ENCODE results near the gene C2orf69. TPM values are rescaled to one million over a fixed set of nuclear protein-coding genes. Genes with fewer than 3 reads are reported as not detected.

The C2orf69 gene
- total RNA-seq, 3 donors from 2014 or later, result 10.3 to 13.8 (median 13.5) TPM

DNA sequence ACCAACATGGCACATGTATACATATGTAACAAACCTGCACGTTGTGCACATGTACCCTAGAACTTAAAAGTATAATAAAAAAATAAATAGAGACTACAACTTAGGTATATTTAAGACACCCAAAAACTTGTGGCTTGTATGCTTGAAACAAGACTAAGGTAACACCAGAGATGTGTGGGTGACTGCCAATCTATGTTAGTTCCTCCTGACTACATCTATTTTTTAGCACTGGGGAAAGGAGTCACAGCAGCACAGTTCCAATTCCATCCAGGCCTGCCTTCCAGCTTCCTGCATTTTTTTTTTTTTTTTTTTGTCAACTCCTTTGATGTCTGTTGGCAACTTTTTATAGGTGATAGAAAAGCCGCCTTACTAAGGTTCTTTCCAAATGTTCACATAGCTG, 18.2 kb downstream of the C2orf69 start:
- no peaks in the 10 kb centered on the region for H3K4me1 ChIP-seq (ENCODE audit: low read depth)
- no peaks in the 10 kb centered on the region for H3K9me3 ChIP-seq
- intact Hi-C loops (cut with DNase I, micrococcal nuclease), result no loop called here
- no peaks in the 10 kb centered on the region for H3K36me3 ChIP-seq (ENCODE audit: low read depth)
- ATAC-seq (no peak), DNase-seq (no peak)
- H3K4me3 ChIP-seq, result no peak overlapping the region
- TF ChIP-seq, protein P1, sequence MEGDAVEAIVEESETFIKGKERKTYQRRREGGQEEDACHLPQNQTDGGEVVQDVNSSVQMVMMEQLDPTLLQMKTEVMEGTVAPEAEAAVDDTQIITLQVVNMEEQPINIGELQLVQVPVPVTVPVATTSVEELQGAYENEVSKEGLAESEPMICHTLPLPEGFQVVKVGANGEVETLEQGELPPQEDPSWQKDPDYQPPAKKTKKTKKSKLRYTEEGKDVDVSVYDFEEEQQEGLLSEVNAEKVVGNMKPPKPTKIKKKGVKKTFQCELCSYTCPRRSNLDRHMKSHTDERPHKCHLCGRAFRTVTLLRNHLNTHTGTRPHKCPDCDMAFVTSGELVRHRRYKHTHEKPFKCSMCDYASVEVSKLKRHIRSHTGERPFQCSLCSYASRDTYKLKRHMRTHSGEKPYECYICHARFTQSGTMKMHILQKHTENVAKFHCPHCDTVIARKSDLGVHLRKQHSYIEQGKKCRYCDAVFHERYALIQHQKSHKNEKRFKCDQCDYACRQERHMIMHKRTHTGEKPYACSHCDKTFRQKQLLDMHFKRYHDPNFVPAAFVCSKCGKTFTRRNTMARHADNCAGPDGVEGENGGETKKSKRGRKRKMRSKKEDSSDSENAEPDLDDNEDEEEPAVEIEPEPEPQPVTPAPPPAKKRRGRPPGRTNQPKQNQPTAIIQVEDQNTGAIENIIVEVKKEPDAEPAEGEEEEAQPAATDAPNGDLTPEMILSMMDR (IDR thresholded peaks at IDR 0.05), result no peak

GRCh38 chr2:199932312-199932855, 21.3 kb downstream of the C2orf69 start:
- TF ChIP-seq, protein P1 (IDR thresholded peaks at IDR 0.05), result no peak
- ATAC-seq, result no peak
- no peak for DNase-seq

DNA sequence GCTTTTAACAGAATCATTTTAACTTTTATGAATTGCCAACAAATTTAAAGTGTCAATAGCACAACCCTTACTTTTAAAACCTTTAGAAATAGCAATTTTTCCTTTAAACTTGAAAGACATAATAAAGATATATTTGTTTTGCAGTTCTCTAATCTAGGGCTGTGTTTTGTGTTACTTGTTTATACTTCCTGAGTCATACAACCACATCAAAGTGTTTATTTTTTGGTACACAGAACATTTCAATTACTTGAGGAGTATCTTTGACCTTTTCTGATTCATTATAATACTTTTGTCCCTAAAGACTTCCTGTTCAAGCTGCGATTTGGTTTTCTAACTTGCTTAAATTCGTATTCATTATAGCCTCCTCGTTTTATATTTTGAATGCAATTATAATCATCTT, 22.4 kb downstream of the C2orf69 start:
- Histone ChIP-seq H3K36me3 (ENCODE audit: low read depth) (no peaks in the 10 kb centered on the region), H3K9me3 (no peaks in the 10 kb centered on the region), H3K4me1 (ENCODE audit: low read depth) (no peaks in the 10 kb centered on the region), H3K4me3 (no peak overlapping the region)
- intact Hi-C loops (cut with DNase I, micrococcal nuclease), result no loop called here
- ATAC-seq, result no peak
- DNase-seq, result no peak
- TF ChIP-seq, protein P1 (IDR thresholded peaks at IDR 0.05), result no peak

More at GRCh38 chr2:199932312-199932855, 21.3 kb downstream of the C2orf69 start:
- intact Hi-C loops (cut with DNase I, micrococcal nuclease), result no loop called here
- Histone ChIP-seq H3K36me3 (ENCODE audit: low read depth) (no peaks in the 10 kb centered on the region), H3K4me3 (no peak overlapping the region), H3K4me1 (ENCODE audit: low read depth) (no peaks in the 10 kb centered on the region), H3K9me3 (no peaks in the 10 kb centered on the region)

GRCh38 chr2:199936554-199936953, 25.5 kb downstream of the C2orf69 start:
- Histone ChIP-seq H3K36me3 (ENCODE audit: low read depth) (no peaks in the 10 kb centered on the region), H3K4me3 (no peak overlapping the region), H3K9me3 (no peaks in the 10 kb centered on the region), H3K4me1 (ENCODE audit: low read depth) (no peaks in the 10 kb centered on the region)
- no peak for DNase-seq
- intact Hi-C loops (cut with DNase I, micrococcal nuclease), result no loop called here
- TF ChIP-seq, protein P1 (IDR thresholded peaks at IDR 0.05), result no peak
- no peak for ATAC-seq

DNA sequence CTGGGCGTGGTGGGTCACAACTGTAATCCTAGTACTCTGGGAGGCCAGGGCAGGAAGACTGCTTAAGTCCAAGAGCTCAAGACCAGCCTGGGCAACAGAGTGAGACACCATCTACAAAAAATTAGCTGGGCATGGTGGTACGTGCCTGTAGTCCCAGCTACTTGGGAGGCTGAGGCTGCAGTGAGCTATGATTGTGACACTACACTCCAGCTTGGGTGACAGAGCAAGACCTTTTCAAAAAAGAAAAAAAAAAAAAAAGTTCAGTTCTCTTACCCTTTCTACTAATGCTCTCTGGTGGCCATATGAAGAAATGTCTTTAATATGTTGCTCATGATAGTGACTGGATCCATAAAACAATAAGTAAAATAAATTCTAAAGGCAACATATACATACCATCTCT, 29.3 kb downstream of the C2orf69 start:
- no peaks in the 10 kb centered on the region for H3K4me1 ChIP-seq (ENCODE audit: low read depth)
- no peak overlapping the region for H3K4me3 ChIP-seq
- intact Hi-C loops (cut with DNase I, micrococcal nuclease), result no loop called here
- H3K9me3 ChIP-seq, result no peaks in the 10 kb centered on the region
- DNase-seq (no peak), ATAC-seq (peak; percentile 51)
- TF ChIP-seq, protein P1 (IDR thresholded peaks at IDR 0.05), result no peak
- H3K36me3 ChIP-seq (ENCODE audit: low read depth), result no peaks in the 10 kb centered on the region

- H3K4me1 ChIP-seq (ENCODE audit: low read depth), result no peaks in the 10 kb centered on the region
- H3K9me3 ChIP-seq, result no peaks in the 10 kb centered on the region
- DNase-seq (no peak), ATAC-seq (no peak)
- intact Hi-C loops (cut with DNase I, micrococcal nuclease), result no loop called here
- no peaks in the 10 kb centered on the region for H3K36me3 ChIP-seq (ENCODE audit: low read depth)
- TF ChIP-seq, protein P1 (IDR thresholded peaks at IDR 0.05), result no peak
- no peak overlapping the region for H3K4me3 ChIP-seq
Measured at GRCh38 chr2:199943373-199943772, 32.3 kb downstream of the C2orf69 start.

All from mucosa of descending colon (tissue), 3 donors.